Measurements from ENCODE around the gene CACNA1C.

The CACNA1C gene

GRCh38 chr12:2614341-2614740 lies 561.6 kb downstream of the CACNA1C start:
- DNase-seq: no peak

GRCh38 chr12:2615665-2616402 lies 563.0 kb downstream of the CACNA1C start:
- no peak for DNase-seq

- DNase-seq: no peak
Observed at GRCh38 chr12:2616763-2617162, 564.0 kb downstream of the CACNA1C start.

- DNase-seq: no peak
Observed at GRCh38 chr12:2617365-2617764, 564.6 kb downstream of the CACNA1C start.

- no peak for DNase-seq
Observed at GRCh38 chr12:2618291-2618995, 565.7 kb downstream of the CACNA1C start.

- no peak for DNase-seq
Observed at GRCh38 chr12:2619136-2619535, 566.3 kb downstream of the CACNA1C start.

- no peak for DNase-seq
Observed at GRCh38 chr12:2622460-2622859, 569.7 kb downstream of the CACNA1C start.

- DNase-seq: no peak
Observed at GRCh38 chr12:2623472-2623871, 570.7 kb downstream of the CACNA1C start.

GRCh38 chr12:2624543-2625288 lies 571.9 kb downstream of the CACNA1C start:
- no peak for DNase-seq

- DNase-seq: no peak
Observed at GRCh38 chr12:2625289-2625612, 572.5 kb downstream of the CACNA1C start.

- DNase-seq: no peak
Observed at GRCh38 chr12:2627076-2627834, 574.5 kb downstream of the CACNA1C start.

- DNase-seq: no peak
Observed at GRCh38 chr12:2627835-2628191, 575.0 kb downstream of the CACNA1C start.

GRCh38 chr12:2628401-2628800 lies 575.6 kb downstream of the CACNA1C start:
- DNase-seq: no peak

GRCh38 chr12:2629051-2629450 lies 576.3 kb downstream of the CACNA1C start:
- DNase-seq: no peak

- no peak for DNase-seq
Observed at GRCh38 chr12:2631653-2632350, 579.0 kb downstream of the CACNA1C start.

GRCh38 chr12:2633176-2633824 lies 580.5 kb downstream of the CACNA1C start:
- DNase-seq: no peak

GRCh38 chr12:2633825-2634200 lies 581.0 kb downstream of the CACNA1C start:
- no peak for DNase-seq

GRCh38 chr12:2634471-2634870 lies 581.7 kb downstream of the CACNA1C start:
- DNase-seq: no peak

- no peak for DNase-seq
Observed at GRCh38 chr12:2636741-2637340, 584.1 kb downstream of the CACNA1C start.

GRCh38 chr12:2637371-2637770 lies 584.6 kb downstream of the CACNA1C start:
- no peak for DNase-seq

- DNase-seq: no peak
Observed at GRCh38 chr12:2638273-2639019, 585.7 kb downstream of the CACNA1C start.

Data from stimulated activated naive CD4-positive, alpha-beta T cell treated with Interleukin-2 at 50 U/mL for 16 hours (primary cell).